ENCODE results near the gene MAP2.

DNA sequence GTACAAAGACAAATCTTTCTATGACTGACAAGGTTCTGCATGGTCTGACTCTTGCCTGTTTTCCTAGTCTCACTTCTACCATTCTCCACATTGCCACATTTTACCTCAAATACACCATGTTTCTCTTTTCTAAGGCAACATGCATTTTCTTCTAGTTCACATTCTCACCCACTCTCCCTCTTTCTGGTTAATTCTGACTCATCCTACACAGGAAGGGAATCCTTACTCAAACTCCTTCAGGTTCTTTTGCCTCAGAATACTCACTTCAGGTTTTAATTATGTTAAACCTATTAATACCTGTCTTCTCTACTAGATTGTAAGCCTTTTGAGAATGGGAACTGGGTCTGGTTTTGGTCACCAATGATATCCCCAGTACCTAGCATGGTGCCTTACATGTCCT lies 47.2 kb downstream of the MAP2 start:
- TF ChIP-seq EZH2 (IDR thresholded peaks at IDR 0.05; ENCODE audit: borderline replicate concordance, insufficient read depth, low read depth, low read length, poor library complexity, severe bottlenecking): no peak
- TF ChIP-seq, protein P1, sequence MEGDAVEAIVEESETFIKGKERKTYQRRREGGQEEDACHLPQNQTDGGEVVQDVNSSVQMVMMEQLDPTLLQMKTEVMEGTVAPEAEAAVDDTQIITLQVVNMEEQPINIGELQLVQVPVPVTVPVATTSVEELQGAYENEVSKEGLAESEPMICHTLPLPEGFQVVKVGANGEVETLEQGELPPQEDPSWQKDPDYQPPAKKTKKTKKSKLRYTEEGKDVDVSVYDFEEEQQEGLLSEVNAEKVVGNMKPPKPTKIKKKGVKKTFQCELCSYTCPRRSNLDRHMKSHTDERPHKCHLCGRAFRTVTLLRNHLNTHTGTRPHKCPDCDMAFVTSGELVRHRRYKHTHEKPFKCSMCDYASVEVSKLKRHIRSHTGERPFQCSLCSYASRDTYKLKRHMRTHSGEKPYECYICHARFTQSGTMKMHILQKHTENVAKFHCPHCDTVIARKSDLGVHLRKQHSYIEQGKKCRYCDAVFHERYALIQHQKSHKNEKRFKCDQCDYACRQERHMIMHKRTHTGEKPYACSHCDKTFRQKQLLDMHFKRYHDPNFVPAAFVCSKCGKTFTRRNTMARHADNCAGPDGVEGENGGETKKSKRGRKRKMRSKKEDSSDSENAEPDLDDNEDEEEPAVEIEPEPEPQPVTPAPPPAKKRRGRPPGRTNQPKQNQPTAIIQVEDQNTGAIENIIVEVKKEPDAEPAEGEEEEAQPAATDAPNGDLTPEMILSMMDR (IDR thresholded peaks at IDR 0.05): no peak

All from B cell (primary cell).